KMS-11 (cell line): ENCODE results near the gene TGM5.
"Not testable (repeated sequence)": the region's sequence is repeated elsewhere in the genome, so short reads cannot be mapped to it uniquely, and the experiment has no call there.

Experiments
- H2AFZ ChIP-seq: fragments of 200-600 bp; sonication (generic); 2 replicates; pipeline ENCODE4 v1.6.1; 2016; ENCODE audit warnings: antibody characterized with exemption, mixed run types, low read depth
- H3K27ac ChIP-seq: fragments of 200-600 bp; sonication (generic); 2 replicates; pipeline ENCODE4 v1.6.1; 2016; ENCODE audit warnings: mild to moderate bottlenecking, mixed run types
- H3K27me3 ChIP-seq: fragments of 200-600 bp; sonication (generic); 2 replicates; pipeline ENCODE4 v1.6.1; 2017; ENCODE audit warnings: mild to moderate bottlenecking, low read depth, mixed run types, moderate library complexity; ENCODE audit not compliant: insufficient read depth
- H3K36me3 ChIP-seq: fragments of 200-600 bp; sonication (generic); 2 replicates; pipeline ENCODE4 v1.6.1; 2017; ENCODE audit warnings: mild to moderate bottlenecking, mixed run types; ENCODE audit not compliant: insufficient read depth
- H3K4me1 ChIP-seq: fragments of 200-600 bp; sonication (generic); 2 replicates; pipeline ENCODE4 v1.6.1; 2016; ENCODE audit warnings: mild to moderate bottlenecking, low read depth, mixed run types; ENCODE audit not compliant: poor library complexity, severe bottlenecking
- H3K4me2 ChIP-seq: fragments of 200-600 bp; sonication (generic); 2 replicates; pipeline ENCODE4 v1.7.0; 2016; ENCODE audit warnings: mild to moderate bottlenecking, mixed run types
- H3K4me3 ChIP-seq: fragments of 200-600 bp; sonication (generic); IDR thresholded peaks from 2 replicates; pipeline ENCODE4 v1.6.1; 2017; ENCODE audit warnings: low read depth, low read length, mixed read lengths; ENCODE audit not compliant: insufficient read depth
- H3K79me2 ChIP-seq: fragments of 200-600 bp; sonication (generic); 2 replicates; pipeline ENCODE4 v1.6.1; 2016; ENCODE audit warnings: low read depth, mixed run types; ENCODE audit not compliant: insufficient read depth
- H3K9ac ChIP-seq: fragments of 200-600 bp; sonication (generic); 2 replicates; pipeline ENCODE4 v1.6.1; 2016; ENCODE audit warnings: mild to moderate bottlenecking, mixed run types
- H4K20me1 ChIP-seq: fragments of 200-600 bp; sonication (generic); 2 replicates; pipeline ENCODE4 v1.6.1; 2016; ENCODE audit warnings: mild to moderate bottlenecking, mixed run types; ENCODE audit not compliant: insufficient read depth
- CTCF ChIP-seq: fragments of 200-600 bp; sonication (generic); conservative IDR thresholded peaks from 2 replicates; pipeline ENCODE4 v1.6.1; 2017; ENCODE audit warnings: low read depth, mild to moderate bottlenecking, antibody characterized with exemption, low read length, moderate library complexity, mixed read lengths

TGM5 gene

GRCh38 chr15:43275740-43276562 lies 9.2 kb upstream of the TGM5 start:
- H3K4me3 ChIP-seq: no peak overlapping the region
- H3K4me1 ChIP-seq: no peaks in the 10 kb centered on the region

GRCh38 chr15:43274136-43274535 lies 7.4 kb upstream of the TGM5 start:
- Histone ChIP-seq H3K4me2 (no peak overlapping the region), H3K9ac (no peak overlapping the region), H2AFZ (no peak overlapping the region), H3K36me3 (no peaks in the 10 kb centered on the region), H4K20me1 (no peaks in the 10 kb centered on the region), H3K4me3 (no peak overlapping the region), H3K4me1 (no peaks in the 10 kb centered on the region), H3K27me3 (no peaks in the 10 kb centered on the region), H3K27ac (no peak overlapping the region), H3K79me2 (no peaks in the 10 kb centered on the region)
- no peak for TF ChIP-seq CTCF

More at GRCh38 chr15:43275740-43276562, 9.2 kb upstream of the TGM5 start:
- Histone ChIP-seq H3K27ac (no peak overlapping the region), H3K79me2 (no peaks in the 10 kb centered on the region), H3K36me3 (no peaks in the 10 kb centered on the region), H2AFZ (no peak overlapping the region), H4K20me1 (no peaks in the 10 kb centered on the region), H3K4me2 (no peak overlapping the region), H3K27me3 (no peaks in the 10 kb centered on the region), H3K9ac (no peak overlapping the region)
- no peak for TF ChIP-seq CTCF

- Histone ChIP-seq H3K4me2 (no peak overlapping the region), H3K9ac (no peak overlapping the region), H4K20me1 (no peaks in the 10 kb centered on the region), H2AFZ (no peak overlapping the region), H3K79me2 (no peaks in the 10 kb centered on the region), H3K27ac (no peak overlapping the region), H3K4me1 (no peaks in the 10 kb centered on the region), H3K36me3 (no peaks in the 10 kb centered on the region), H3K4me3 (no peak overlapping the region), H3K27me3 (no peaks in the 10 kb centered on the region)
- TF ChIP-seq CTCF: no peak
Measured at GRCh38 chr15:43273243-43273642, 6.5 kb upstream of the TGM5 start.

DNA sequence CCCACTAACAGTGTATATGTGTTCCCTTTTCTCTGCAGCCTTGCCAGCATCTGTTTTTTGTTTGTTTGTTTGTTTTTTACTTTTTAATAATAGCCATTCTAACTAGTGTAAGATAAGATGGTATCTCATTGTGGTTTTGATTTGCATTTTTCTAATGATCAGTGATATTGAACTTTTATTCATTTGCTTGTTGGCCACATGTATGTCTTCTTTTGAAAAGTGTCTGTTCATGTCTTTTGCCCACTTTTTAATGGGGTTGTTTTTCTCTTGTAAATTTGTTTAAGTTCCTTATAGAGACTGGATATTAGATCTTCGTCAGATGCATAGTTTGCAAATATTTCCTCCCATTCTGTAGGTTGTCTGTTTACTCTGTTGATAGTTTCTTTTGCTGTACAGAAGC lies 5.2 kb upstream of the TGM5 start:
- not testable (repeated sequence) for H3K9ac ChIP-seq, H2AFZ ChIP-seq

DNA sequence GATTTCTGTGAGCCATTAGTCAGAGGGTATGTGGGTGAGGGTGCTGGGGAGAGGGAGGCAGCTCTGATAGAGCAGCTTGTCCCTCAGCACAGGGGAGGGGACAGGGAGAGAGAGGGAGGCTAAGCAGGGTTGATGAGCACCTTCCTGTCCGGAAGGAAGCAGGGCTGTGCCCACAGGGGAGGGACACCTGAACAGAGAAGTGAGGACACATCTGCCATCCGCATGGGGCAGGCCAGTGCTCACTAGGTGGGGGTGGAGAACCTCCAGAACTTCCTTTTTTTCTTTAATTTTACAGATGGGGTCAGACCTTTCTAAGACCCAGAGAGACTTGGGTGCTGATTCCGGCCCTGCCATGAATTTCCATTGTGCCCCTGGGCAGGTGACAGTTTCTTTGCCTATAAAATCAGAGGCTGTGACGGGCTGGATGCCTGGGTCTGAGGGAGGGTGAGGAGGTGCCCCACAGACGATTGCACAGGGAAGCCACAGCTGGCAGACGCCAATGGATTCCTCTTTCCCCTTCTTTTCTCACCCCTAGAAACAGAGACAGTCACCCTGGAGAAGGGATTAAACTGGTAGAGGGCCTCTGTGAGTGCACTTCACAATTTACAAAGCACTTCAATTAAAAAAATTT lies 4.1 kb upstream of the TGM5 start:
- Histone ChIP-seq H4K20me1 (no peaks in the 10 kb centered on the region), H2AFZ (no peak overlapping the region), H3K27me3 (no peaks in the 10 kb centered on the region), H3K27ac (no peak overlapping the region), H3K4me3 (no peak overlapping the region), H3K4me2 (no peak overlapping the region), H3K9ac (no peak overlapping the region), H3K79me2 (no peaks in the 10 kb centered on the region), H3K36me3 (no peaks in the 10 kb centered on the region), H3K4me1 (no peaks in the 10 kb centered on the region)
- TF ChIP-seq CTCF: no peak

More for the DNA sequence above, 5.2 kb upstream of the TGM5 start:
- H3K4me2 ChIP-seq, H4K20me1 ChIP-seq, H3K36me3 ChIP-seq, H3K4me1 ChIP-seq, H3K27me3 ChIP-seq, H3K4me3 ChIP-seq, H3K79me2 ChIP-seq, H3K27ac ChIP-seq: not testable (repeated sequence)
